ENCODE measurements around the gene BPHL.
"Not testable (repeated sequence)": the region's sequence is repeated elsewhere in the genome, so short reads cannot be mapped to it uniquely, and the experiment has no call there.

The BPHL gene

DNA sequence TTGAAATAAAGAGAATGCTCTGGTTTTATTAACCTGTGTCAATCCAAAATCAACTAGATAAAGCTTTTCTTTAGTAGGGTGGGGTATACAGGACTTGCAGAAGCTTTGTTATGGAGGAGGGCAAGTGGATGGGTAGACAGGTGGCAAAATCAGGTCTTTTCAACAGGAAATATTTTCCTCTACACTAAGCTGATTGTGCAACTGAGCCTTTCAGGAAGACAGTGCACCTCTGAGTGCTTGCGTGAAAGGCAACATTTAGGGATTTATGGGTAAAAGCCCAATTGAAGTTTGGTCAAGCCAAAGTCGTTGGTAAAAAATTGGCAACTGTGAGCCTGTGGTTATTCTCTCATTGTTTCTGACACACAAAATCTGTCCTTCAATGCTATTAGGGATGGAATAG lies 62.6 kb downstream of the BPHL start:
- DNase-seq (ENCODE audit: low read depth) = no peak
- H3K4me3 ChIP-seq (ENCODE audit: low read length) = no peak overlapping the region
- TF ChIP-seq, protein P1, sequence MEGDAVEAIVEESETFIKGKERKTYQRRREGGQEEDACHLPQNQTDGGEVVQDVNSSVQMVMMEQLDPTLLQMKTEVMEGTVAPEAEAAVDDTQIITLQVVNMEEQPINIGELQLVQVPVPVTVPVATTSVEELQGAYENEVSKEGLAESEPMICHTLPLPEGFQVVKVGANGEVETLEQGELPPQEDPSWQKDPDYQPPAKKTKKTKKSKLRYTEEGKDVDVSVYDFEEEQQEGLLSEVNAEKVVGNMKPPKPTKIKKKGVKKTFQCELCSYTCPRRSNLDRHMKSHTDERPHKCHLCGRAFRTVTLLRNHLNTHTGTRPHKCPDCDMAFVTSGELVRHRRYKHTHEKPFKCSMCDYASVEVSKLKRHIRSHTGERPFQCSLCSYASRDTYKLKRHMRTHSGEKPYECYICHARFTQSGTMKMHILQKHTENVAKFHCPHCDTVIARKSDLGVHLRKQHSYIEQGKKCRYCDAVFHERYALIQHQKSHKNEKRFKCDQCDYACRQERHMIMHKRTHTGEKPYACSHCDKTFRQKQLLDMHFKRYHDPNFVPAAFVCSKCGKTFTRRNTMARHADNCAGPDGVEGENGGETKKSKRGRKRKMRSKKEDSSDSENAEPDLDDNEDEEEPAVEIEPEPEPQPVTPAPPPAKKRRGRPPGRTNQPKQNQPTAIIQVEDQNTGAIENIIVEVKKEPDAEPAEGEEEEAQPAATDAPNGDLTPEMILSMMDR (conservative IDR thresholded peaks at IDR 0.05; ENCODE audit: low read length) = no peak

DNA sequence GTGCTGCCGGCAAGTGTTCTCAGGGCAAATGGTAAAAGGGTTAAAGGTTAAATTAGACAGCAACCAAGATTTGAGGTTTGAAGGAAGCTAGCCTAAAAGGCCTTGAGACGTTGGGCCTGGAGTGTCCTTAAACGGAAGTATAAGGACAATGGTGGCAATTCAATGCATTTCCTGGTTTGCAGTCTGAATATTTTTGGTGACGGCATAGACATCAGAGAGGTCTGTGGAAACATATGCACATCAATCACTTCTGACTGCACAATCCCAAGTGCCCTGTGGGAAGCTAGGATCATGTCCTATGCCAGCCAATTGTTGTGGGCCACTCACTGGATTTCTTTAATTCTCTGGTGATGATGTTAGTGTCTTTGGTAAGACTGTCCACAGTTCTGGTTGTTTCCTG lies 64.6 kb downstream of the BPHL start:
- no peak overlapping the region for H3K4me3 ChIP-seq (ENCODE audit: low read length)
- TF ChIP-seq, protein P1 (conservative IDR thresholded peaks at IDR 0.05; ENCODE audit: low read length) = no peak
- DNase-seq (ENCODE audit: low read depth) = no peak

DNA sequence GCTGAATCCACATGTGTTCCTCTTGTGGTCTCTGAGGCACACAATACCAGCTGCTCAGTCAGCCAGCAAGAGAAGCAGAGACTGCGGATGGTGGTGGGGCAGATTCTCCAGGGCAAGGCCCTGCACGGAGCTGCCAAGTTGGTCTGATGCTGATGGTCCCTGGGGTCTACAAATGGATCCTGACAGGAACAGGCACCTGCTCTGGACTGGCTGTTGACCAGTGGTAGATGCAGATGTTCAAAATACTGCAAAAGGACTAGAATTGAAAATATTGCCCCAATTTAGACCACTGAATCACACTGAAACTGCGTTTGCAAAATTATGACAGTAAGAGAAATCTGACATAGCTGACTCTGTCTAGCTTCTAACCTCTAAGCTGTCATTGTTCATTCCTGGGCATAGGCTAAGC lies 68.5 kb downstream of the BPHL start:
- TF ChIP-seq, protein P1 (conservative IDR thresholded peaks at IDR 0.05; ENCODE audit: low read length) = no peak
- H3K4me3 ChIP-seq (ENCODE audit: low read length) = no peak overlapping the region
- no peak for DNase-seq (ENCODE audit: low read depth)

DNA sequence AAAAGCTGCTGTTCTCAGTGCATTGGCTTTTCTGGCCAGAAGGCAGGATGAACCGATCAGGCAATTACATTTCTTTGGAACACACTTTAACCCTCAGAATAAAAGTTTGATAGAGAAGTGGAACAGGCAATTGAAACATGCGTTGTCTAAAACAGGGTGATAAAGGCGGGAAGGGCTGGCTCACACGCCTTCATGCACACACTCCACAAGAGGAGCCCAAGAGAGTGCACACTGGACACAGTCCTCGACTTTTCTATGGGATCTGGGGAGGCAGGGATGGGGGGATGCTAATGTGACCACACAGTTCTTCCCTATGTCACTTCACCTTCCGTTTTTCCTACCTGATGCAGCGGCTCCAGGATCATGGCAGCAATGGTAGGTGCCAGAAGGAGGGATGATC lies 69.8 kb downstream of the BPHL start:
- TF ChIP-seq, protein P1 (conservative IDR thresholded peaks at IDR 0.05; ENCODE audit: low read length) = no peak
- no peak for DNase-seq (ENCODE audit: low read depth)
- no peak overlapping the region for H3K4me3 ChIP-seq (ENCODE audit: low read length)

DNA sequence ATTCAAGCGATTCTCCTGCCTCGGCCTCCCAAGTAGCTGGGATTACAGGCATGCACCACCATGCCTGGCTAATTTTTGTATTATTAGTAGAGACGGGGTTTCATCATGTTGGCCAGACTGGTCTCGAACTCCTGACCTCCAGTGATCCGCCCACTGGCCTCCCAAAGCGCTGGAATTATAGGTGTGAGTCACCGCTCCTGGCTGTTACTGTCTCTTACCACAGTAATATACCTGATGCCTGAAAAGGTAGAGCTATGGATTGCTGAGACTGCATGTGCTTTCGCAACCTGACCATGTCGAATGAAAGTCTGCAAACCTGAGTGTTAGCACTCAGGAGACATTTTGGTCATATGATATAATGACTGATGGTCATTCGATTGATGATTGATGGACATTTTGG lies 70.7 kb downstream of the BPHL start:
- not testable (repeated sequence) for DNase-seq (ENCODE audit: low read depth); H3K4me3 ChIP-seq (ENCODE audit: low read length)

DNA sequence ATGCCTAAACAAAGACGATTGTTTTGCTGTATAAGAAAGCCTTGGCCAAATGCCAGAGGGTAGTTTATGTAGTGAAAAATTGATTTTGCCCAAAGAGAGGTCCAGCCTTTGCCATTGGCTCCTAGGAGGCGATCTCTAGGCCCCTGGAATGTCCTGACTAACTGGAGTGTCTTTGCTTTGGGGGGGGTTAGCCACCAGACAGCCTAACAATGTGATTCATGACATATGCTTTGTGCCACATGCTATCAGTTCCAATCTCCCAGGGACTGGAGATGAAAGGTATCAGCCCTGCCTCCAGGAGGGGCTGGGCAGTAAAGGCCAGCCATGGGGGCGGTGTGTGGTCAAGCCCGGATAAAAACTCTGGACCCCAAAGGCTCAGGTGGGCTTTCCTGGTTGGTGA lies 71.5 kb downstream of the BPHL start:
- no peak overlapping the region for H3K4me3 ChIP-seq (ENCODE audit: low read length)
- no peak for DNase-seq (ENCODE audit: low read depth)
- TF ChIP-seq, protein P1 (conservative IDR thresholded peaks at IDR 0.05; ENCODE audit: low read length) = no peak

DNA sequence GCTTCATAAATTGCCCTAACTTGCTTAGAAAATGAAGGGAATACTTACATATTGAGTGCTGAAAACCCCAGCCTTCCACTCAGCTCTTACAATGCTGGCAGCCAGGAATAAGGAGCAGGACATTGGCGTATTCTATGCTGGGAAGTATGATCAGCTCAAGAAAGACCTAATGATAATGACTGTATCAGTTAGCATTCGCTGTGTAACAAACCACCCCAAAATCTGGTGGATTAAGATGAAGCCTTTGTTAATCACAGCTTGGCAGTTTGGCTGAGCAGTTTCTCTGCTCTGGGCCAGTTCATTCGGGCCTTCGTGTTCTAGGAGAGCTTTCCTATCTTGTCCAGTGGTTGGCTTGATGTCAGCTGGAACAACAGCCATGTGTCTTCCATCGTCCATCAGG lies 72.3 kb downstream of the BPHL start:
- TF ChIP-seq, protein P1 (conservative IDR thresholded peaks at IDR 0.05; ENCODE audit: low read length) = no peak
- no peak for DNase-seq (ENCODE audit: low read depth)
- H3K4me3 ChIP-seq (ENCODE audit: low read length) = no peak overlapping the region

All from AG10803 (cell line).